ENCODE results near the gene ABCB8.

GRCh38 chr7:151062111-151062398 lies 33.8 kb downstream of the ABCB8 start:
- TF ChIP-seq CTCF (IDR thresholded peaks at IDR 0.05 in 2 of 3, conservative IDR thresholded peaks at IDR 0.05 in 1 of 3; ENCODE audit: insufficient read depth in 2 of 3, low read depth in 1 of 3, low read length in 3 of 3) (no peak), SRSF7 (optimal IDR thresholded peaks at IDR 0.05; ENCODE audit: low read depth, low read length) (no peak), FOXA1 (IDR thresholded peaks at IDR 0.05; ENCODE audit: borderline replicate concordance) (no peak), EP300 (IDR thresholded peaks at IDR 0.05; ENCODE audit: low read length) (0 out of 2 replicates have a peak, but pooled peaks have one; percentile 8)

All from K562 (cell line).